NCI-H2081 treated with DMSO at 0.1 percent for 48 hours (cell line): ENCODE results near the gene PXMP2.
"Not testable (repeated sequence)": the region's sequence is repeated elsewhere in the genome, so short reads cannot be mapped to it uniquely, and the experiment has no call there.

Experiments used
- DNase-seq: peaks from one replicate; lab custom pipeline; 2025; lab: John Stamatoyannopoulos, UW

The PXMP2 gene

GRCh38 chr12:132753670-132754069 is 66.3 kb downstream of the PXMP2 start:
- DNase-seq: not testable (repeated sequence)

- DNase-seq: no peak
These were observed 67.0 kb downstream of the PXMP2 start for GRCh38 chr12:132754160-132754932.
